GM10266 (cell line): ENCODE results near the gene GPR135.

Experiments used
- DNase-seq: peaks from one replicate; pipeline ENCODE4 v3.0.0; 2012; ENCODE audit errors: extremely low spot score
- TF ChIP-seq, protein P1 (sequence below): IDR thresholded peaks from 2 replicates; pipeline ENCODE4 v1.5.1; 2012; ENCODE audit warnings: mild to moderate bottlenecking, low read depth; ENCODE audit not compliant: control insufficient read depth, insufficient read depth; ENCODE audit errors: missing control alignments

The GPR135 gene

DNA sequence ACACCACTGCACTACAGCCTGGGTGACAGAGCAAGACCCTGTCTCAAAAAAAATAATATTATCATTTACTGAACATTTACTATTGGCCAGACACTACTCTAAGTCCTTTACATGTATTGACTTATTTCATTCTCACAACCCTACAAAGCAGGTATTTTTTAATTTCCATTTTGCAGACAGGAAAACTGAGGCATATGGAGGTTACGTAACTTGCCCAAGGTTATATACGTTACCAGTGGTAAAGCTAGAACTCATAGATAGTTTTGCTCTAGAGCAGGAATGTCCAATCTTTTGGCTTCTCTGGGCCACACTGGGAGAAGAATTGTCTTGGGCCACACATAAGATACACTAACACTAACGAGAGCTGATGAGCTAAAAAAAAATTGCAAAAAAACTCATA is 13.4 kb upstream of the GPR135 start:
- TF ChIP-seq, protein P1, sequence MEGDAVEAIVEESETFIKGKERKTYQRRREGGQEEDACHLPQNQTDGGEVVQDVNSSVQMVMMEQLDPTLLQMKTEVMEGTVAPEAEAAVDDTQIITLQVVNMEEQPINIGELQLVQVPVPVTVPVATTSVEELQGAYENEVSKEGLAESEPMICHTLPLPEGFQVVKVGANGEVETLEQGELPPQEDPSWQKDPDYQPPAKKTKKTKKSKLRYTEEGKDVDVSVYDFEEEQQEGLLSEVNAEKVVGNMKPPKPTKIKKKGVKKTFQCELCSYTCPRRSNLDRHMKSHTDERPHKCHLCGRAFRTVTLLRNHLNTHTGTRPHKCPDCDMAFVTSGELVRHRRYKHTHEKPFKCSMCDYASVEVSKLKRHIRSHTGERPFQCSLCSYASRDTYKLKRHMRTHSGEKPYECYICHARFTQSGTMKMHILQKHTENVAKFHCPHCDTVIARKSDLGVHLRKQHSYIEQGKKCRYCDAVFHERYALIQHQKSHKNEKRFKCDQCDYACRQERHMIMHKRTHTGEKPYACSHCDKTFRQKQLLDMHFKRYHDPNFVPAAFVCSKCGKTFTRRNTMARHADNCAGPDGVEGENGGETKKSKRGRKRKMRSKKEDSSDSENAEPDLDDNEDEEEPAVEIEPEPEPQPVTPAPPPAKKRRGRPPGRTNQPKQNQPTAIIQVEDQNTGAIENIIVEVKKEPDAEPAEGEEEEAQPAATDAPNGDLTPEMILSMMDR = no peak
- DNase-seq = no peak

DNA sequence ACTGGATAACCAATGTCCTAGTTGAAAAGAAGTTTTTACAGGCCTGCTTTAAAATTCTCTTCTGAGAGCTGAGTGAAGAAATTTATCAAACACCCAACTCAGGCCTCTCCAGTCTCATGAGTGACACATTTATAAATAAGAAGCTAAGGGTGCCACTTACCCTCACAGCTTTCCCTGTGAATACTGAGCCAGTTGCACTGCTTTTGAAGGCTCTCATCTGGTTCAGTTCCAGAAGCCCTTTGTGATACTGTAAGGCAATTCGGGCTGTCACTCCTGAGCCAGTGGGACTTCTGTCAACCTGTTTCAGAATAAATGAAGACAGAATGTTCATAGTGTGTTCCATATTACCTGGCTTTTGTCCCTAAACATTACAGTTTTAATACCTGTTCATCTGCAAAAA is 10.5 kb upstream of the GPR135 start:
- no peak for DNase-seq
- TF ChIP-seq, protein P1 = no peak

DNA sequence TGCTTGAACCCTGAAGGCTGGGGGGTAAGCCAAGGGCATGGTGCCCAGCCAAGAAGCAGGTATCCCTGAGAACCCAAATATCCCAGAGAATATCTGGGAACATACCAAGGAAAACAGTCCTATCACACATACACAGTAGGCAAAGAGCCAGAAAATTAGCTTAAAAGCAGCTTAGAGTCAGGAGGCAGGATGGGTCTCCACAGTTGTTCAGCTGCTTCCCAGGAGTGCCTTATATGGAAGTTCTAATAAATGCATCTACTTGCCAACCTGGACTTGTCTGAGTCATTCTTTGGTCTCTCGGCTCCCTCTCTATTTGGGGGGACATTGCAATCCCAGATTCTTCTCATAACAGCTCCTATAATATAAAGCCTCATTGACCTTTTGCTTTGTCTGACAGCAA is 9.0 kb upstream of the GPR135 start:
- DNase-seq = no peak
- TF ChIP-seq, protein P1 = no peak

DNA sequence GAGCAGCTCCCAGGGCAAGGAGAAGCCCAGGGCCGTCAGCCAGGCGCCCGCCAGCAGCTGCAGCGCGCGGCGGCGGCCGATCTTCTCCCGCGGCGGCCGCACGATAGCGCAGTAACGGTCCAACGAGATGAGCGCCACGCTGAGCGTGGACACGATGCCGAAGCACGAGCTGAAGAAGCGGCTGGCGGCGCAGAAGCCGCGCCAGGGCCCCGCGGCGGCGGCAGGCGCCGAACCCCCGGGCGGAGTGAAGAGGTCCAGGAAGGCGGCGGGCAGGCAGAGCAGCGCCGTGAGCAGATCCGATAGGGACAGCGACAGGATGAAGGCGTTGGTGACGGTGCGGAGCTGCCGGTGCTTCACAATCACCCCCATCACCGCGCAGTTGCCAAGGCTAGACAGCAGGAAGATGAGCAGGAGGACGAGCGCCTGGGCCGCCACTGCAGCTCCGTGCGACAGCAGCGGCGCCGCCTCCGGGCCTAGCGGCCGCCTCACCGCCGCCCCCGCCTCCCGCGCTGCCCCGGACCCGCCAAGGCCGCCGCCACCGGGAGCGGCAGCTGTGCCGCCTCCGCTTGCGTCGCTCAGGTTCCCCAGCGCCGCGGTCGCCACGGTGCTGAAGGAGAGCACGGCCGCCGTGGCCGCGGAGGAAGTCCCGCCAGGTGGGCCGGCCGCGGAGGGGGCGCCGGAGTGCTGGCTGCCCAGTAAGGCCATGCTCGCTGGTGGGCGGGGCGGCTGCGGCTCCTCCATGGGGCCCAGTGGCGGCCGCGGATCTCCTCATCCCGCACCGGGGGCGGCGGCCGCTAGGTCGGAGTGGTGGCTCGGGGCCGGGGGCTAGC is 479 bp downstream of the GPR135 start:
- peak; percentile 82 for DNase-seq
- TF ChIP-seq, protein P1 = peak; percentile 1

DNA sequence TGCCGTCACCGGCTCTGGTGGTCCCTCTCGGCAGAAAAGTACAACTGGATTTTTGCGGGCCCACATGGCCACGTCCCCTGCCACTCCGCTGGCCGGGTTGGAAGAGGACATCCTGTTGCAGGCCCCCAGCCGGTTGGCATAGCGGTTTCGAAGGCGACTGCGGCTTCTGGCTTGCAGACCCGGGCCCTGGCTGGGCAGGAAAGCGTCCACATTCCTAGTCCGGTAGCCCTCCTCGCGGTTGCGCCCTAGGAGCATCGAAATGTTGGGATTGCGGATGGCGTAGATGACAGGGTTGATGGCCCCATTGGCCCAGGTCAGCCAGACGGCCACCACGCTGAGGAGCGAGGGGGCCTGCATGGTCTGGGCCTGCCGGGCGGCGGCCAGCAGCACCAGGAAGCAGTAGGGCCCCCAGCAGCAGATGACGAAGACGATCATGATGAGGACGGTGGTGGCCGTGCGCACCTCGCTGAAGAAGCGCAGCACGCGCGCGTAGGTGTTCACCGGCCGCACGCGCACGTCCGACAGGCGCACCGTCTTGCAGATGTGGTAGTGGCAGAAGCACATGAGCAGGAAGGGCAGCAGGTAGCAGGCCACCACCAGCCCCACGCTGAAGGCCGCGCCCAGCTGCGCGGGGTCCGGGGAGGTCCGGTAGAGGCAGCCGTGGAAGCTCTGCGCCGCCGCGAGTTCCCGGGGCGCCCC is 1.2 kb downstream of the GPR135 start:
- TF ChIP-seq, protein P1 = no peak
- DNase-seq = peak; percentile 48

DNA sequence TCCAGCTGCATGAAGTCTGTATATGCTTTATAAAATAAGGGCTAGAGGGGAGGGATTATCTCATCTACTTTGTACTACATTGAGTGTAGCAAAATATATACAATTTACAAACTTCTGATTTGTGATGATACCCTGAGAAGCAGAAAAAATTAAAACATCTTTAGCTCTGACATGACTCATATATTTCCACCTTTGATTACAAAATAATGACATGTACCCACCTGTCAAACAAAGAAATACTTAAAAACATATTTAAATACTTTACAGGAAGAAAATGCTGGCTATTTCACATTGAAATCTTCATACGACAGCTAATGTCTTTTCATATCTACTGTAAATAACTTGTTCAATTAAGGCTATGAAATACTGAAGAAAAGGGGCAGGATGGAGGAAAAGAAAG is 3.3 kb downstream of the GPR135 start:
- DNase-seq = no peak
- TF ChIP-seq, protein P1 = no peak

DNA sequence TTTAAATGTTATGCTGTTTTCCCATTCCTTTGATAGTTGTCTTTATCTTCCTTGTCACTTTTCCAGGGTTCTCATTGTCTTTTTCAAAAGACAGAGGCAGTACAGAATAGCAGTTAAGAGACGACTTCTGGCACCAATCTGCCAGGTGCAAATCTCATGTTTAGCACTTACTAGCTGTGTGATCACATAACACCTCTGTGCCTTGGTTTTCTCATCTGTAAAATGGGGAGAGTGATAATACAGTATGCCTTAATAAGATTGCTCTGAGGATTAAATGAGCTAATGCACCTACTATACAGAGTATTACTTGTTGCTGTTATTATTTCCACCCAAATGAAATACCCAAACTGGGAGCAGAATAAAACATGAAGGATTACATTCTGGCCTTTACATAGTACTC is 4.8 kb downstream of the GPR135 start:
- TF ChIP-seq, protein P1 = no peak
- DNase-seq = no peak
